ENCODE results near the gene POLR3B.
A peak's percentile ranks its signal among the peaks of the same experiment; 100 is the strongest.
"Not testable (repeated sequence)": the region's sequence is repeated elsewhere in the genome, so short reads cannot be mapped to it uniquely, and the experiment has no call there.

Gene POLR3B

GRCh38 chr12:106417926-106418910, 60.7 kb downstream of the POLR3B start:
- no peak for DNase-seq

GRCh38 chr12:106418970-106419369, 61.4 kb downstream of the POLR3B start:
- DNase-seq = no peak

GRCh38 chr12:106423291-106423690, 65.7 kb downstream of the POLR3B start:
- DNase-seq = no peak

DNA sequence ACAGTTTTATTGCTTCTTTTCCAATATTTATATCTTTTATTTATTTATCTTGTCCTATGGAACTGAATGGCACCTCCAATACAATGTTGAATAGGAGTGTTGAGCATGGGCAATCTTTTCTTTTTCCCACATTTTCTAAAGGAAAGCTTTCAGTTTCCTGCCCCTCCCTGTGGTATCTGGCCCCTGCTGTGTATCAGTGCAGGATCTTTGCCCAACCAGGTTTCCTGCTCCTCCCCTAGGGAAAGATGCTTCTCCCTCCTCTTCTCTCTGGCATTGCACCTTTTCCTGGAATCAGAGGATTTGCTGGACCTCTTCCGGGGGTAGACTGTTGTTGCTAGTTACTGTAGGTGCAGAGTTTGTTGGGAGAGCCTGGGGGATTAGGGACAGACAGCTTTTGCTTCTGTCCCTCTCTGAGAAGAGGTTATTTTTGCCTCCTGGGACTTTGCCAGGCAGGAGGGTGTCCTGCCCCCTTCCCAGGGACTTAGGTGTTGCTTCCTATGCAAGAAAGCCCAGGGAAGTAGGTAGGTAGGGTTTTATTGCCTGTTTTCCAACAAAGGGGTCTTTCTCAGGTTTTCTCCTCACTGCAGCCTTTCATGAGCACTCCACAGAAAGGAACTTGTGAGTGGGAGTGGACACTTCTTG, 67.6 kb downstream of the POLR3B start:
- no peak for DNase-seq

DNA sequence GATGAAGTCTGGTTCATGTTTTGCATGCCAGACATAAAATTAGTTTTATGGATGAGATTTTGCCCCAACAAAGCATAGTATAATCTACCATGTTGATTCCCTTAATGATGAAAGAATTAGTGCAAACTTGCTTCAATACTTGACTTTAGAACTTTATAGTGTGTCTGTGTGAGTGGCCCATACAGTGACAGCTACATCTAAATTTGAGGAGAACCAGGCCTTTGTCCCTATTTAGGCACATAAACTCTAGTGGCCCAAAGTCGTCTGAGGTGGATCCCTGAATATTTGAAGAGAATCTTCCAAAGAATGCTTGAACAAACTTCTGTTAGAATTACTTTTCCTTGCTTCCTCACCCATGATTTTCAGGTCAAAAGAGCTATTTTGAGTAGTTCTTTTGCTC, 70.4 kb downstream of the POLR3B start:
- no peak for DNase-seq

- DNase-seq = peak; percentile 10
These were observed 70.8 kb downstream of the POLR3B start for GRCh38 chr12:106428384-106428783.

DNA sequence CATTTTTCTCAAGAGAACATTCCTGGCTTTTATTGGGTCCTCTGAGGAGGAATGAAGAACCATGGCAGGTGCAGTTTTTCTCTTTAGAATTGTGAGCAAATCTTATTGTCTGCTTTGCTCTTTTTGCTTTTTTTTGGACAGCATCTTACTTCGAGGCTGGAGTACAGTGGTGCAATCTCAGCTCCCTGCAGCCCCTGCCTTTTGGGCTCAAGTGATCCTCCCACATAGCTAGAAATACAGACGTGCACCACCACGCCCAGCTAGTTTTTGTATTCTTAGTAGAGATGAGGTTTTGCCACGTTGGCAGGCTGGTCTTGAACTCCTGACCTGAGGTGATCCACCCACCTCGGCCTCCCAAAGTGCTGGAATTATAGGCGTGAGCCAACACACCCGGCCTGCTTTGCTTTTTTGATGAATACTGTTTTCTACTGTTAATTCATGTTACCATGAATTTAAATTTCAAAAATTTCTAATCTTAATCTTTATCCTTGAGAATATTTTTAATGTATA, 71.5 kb downstream of the POLR3B start:
- DNase-seq = no peak

GRCh38 chr12:106429636-106430035, 72.1 kb downstream of the POLR3B start:
- no peak for DNase-seq

DNA sequence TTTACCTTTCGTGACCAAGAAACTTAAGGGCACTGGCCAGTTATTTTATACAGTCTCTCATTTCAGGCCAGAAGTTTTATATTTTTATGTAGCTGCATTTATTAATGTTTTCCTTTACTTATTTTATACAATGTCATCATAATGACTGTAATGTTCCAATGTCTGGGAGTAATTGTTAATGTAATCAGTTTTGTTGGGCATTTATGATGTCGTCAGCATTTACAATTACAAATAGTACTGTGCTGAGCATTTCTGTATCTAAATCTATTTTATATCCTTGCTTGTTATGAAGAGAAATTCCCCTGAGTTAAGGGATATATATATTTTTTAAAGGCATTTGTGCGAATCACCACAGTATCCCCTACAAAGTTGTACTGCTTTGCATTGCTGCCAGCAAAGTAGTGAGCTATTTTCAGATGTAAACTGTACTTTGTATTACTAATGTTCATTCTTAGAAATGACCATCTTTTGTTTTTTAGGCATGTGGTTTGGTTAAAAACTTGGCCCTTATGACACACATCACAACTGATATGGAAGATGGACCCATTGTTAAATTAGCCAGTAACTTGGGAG, 74.4 kb downstream of the POLR3B start:
- no peak for DNase-seq

- no peak for DNase-seq
These were observed 75.5 kb downstream of the POLR3B start for GRCh38 chr12:106433055-106433454.

DNA sequence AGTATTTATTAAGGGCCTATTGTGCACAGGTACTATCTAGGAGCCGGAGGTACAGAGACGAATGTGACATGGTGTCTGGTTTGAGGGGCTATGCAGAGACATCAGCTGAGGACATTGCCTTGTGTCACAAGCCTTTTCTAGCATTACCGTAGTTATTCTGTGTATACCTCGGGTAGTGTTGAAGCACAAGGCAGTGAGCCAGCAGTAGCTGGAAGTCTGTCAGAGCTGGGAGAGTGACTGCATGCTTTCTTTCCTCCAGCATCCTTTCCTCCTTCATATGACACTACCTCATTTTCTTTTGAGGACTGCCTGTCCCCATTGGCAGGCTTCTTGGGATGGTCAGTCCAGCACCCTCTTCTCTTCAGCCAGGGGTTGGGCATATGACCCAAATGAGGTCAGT, 77.0 kb downstream of the POLR3B start:
- no peak for DNase-seq

GRCh38 chr12:106436164-106436563, 78.6 kb downstream of the POLR3B start:
- DNase-seq = no peak

GRCh38 chr12:106442575-106442974, 85.0 kb downstream of the POLR3B start:
- no peak for DNase-seq

DNA sequence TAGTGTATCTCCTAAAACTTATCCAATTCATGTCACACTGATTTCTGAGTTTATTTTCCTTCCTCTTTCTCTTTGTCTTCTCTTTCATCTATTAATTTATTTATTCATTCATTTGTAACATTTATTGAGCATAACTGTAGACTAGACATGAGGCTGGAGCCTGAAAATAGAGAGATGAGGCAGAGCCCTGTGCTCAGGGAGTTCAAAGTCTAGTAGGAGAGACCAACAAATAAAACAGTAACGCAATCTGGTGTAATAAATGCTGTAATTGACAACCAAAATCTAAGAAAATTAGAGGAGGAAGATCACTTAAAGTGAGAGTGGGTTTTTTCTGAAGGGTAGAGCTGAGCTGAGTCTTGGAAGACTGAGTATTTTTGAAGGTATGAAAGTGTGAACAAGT, 87.5 kb downstream of the POLR3B start:
- DNase-seq = no peak

DNA sequence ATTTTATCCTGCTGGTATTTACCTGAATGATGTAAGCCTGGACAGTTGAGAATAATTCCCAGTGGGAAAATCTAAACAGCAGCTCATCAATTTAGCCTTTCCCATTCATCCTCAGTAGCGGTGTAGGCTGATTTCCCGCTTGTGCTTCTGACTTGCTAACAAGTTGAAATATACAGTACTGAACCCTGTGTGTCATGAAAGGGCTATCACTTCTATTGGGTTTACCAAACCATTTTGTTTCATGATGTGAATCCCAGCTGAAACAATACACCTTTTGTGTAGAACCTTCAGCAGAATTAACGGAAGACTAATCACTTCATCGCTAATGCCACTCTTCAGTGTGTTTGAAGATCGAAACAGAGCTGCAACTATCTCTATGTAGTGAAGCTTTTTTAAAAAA, 88.4 kb downstream of the POLR3B start:
- no peak for DNase-seq

GRCh38 chr12:106446419-106447092, 89.0 kb downstream of the POLR3B start:
- DNase-seq = no peak

DNA sequence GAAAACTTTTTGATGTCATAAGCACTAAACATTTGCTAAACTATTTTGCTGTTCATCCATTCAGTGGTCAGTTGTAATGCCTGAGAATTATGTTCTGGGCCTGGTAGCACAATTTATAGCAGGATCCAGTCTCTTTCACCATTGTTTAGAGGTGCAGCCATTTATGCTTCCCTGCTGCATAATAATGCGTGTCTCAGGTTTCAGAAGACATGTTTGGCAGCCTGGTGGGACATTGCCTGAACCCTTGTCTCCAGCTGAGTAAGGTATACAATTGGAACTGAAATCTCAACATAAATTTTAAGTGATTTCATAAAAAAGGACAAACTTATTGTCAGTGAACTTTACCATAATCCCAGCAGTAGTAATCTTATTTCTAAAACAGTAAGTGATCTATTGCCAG, 94.8 kb downstream of the POLR3B start:
- no peak for DNase-seq

- DNase-seq = no peak
These were observed 97.6 kb downstream of the POLR3B start for GRCh38 chr12:106455111-106455510.

DNA sequence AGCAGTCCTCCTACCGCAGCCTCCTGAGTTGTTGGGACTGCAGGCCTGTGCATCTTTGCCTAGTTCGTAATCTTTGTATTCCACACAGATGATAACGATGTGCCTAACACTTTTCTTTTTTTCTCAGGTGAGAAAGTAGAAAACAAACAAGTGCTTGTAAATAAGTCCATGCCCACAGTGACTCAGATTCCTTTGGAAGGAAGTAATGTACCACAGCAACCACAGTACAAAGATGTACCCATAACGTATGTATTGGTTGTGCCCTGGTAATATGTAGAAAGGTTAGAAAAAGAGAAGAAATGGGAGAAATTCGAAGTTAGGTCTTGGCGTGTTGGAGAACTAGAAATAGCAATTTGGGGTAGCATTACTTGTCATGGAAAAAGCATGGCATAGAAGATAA, 101.6 kb downstream of the POLR3B start:
- no peak for DNase-seq

- no peak for DNase-seq
These were observed 102.0 kb downstream of the POLR3B start for GRCh38 chr12:106459534-106459933.

DNA sequence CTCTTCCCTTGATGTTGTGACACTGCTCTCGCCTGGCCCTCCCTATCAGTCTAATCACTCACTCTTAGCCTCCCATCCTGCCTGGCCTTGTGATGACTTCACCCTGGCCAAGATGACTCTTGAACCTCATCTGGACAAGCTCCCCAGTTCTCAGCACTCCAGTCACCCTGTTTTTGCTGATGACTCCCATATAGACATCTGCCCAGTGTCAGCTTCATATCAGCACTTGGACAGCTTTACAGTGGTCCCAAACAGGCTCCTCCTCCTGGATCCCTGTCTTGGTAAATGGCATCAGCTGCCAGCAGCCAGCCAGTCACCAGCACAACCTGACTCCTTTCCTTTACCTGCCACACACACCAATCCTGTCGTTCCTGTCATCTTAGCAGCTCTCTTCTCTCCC, 104.2 kb downstream of the POLR3B start:
- DNase-seq = no peak

- DNase-seq = not testable (repeated sequence)
These were observed 108.1 kb downstream of the POLR3B start for GRCh38 chr12:106465605-106466004.

DNA sequence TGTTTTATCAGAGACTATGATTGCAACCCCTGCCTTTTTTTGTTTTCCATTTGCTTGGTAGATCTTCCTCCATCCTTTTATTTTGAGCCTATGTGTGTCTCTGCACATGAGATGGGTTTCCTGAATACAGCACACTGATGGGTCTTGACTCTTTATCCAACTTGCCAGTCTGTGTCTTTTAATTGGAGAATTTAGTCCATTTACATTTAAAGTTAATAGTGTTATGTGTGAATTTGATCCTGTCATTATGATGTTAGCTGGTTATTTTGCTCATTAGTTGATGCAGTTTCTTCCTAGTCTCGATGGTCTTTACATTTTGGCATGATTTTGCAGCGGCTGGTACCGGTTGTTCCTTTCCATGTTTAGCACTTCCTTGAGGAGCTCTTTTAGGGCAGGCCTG, 118.1 kb downstream of the POLR3B start:
- not testable (repeated sequence) for DNase-seq
